ENCODE data around the gene GP1BB. TPM values are rescaled to one million over a fixed set of nuclear protein-coding genes. Genes with fewer than 3 reads are reported as not detected.

Gene GP1BB
- total RNA-seq, 3 donors from 2014 or later (not counting 1 experiment from before 2014, with no cell fraction given), result 0.39 to 7.8 (median 4.2) TPM

DNA sequence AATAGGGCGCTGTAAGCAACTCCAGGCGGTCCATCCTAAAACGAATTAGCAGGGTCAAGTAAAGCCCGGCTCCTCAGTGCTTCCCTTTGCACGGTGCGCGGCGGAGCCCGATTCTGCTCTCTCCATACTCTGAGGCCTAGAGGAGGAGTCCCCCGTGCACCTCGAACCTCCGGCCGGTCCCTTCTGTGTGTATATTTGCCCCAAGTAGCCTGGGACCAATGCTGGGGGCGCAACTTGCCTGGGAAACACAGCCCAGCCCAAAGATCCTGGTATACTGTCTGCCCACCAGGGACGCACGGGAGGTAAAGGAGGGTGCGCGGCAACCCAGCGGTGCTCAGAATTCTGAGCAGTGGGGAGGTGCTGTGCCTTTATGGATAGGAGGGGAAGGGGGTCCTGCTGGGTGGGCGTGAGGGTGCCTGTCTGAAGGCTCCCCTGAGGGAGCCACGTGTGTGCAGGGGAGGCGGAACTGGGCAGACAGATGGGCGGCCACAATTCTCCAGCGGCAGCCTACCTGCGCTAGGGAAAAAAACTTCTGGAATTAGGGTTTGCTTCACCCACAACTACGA, 32.5 kb downstream of the GP1BB start:
- peaks cover 12 to 21% of the 10 kb centered on the region in 2 donors for H3K4me1 Mint-ChIP-seq
- H3K27me3 Mint-ChIP-seq (ENCODE audit: low read depth in 2 of 2), result peaks cover 42 to 49% of the 10 kb centered on the region in 2 donors
- ATAC-seq (no peak), DNase-seq (no peak)
- no peaks in the 10 kb centered on the region for H3K36me3 Mint-ChIP-seq
- TF ChIP-seq, protein P1, sequence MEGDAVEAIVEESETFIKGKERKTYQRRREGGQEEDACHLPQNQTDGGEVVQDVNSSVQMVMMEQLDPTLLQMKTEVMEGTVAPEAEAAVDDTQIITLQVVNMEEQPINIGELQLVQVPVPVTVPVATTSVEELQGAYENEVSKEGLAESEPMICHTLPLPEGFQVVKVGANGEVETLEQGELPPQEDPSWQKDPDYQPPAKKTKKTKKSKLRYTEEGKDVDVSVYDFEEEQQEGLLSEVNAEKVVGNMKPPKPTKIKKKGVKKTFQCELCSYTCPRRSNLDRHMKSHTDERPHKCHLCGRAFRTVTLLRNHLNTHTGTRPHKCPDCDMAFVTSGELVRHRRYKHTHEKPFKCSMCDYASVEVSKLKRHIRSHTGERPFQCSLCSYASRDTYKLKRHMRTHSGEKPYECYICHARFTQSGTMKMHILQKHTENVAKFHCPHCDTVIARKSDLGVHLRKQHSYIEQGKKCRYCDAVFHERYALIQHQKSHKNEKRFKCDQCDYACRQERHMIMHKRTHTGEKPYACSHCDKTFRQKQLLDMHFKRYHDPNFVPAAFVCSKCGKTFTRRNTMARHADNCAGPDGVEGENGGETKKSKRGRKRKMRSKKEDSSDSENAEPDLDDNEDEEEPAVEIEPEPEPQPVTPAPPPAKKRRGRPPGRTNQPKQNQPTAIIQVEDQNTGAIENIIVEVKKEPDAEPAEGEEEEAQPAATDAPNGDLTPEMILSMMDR (IDR thresholded peaks at IDR 0.05), result no peak
- H3K9me3 Mint-ChIP-seq, result no peaks in the 10 kb centered on the region
- 8% methylated on average over 26 of the region's 26 CpGs for WGBS (ENCODE audit: insufficient coverage)
- H3K4me3 Mint-ChIP-seq, result no peak overlapping the region
- Histone ChIP-seq H3K4me3 (ENCODE audit: low read length) (no peak overlapping the region), H3K27ac (ENCODE audit: low read length) (no peak overlapping the region), H3K9me3 (ENCODE audit: control insufficient read depth, insufficient read depth, low read length) (no peaks in the 10 kb centered on the region), H3K27me3 (ENCODE audit: control insufficient read depth, insufficient read depth, low read length) (peaks cover 35% of the 10 kb centered on the region), H3K36me3 (ENCODE audit: control insufficient read depth, insufficient read depth, low read length) (no peaks in the 10 kb centered on the region), H3K4me1 (ENCODE audit: control insufficient read depth, insufficient read depth, low read length) (peaks cover 26% of the 10 kb centered on the region)
- H3K27ac Mint-ChIP-seq, result no peak overlapping the region
- intact Hi-C loops (cut with micrococcal nuclease), result no loop called here

DNA sequence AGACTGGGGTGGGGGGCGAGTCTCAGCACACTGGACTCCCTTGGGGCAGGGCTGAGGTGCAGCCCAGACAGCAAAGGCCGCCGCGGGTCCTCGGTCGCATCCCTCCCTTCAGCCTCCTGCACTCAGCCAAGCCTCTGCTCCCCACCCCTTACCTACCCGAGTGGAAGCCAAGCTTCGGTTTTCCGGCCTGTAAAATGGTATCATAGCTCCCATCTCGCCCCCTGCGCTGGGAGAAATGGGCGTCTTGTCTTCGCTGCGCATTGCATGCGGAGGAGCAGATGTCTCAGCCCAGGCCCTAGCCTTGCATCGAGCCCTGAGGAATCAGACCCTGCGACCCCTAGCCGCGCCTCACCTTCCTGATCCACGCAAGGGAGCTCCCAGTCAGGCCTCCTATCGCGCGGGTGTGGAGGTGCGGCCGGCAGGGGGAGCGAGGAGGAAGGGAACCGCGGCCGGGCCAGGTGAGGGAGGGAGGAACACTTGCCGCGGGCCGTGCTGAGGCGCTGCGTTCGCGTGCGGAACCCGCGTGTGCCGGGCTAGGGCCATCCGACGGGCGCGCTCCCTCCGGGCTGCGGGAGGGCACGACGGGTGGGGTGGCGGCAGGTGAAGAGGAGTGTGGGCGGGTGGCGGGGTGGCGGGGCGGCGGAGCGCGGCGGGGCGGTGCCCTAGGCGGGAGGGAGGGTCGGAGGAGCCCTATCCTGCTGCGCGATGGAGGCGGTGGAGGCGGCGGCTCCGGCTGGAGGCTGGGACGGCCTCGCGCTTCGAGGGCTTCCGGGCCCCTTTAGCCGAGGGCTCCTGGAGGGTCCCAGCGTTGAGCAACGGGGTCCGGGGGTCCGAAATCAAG, 33.2 kb downstream of the GP1BB start:
- Mint-ChIP-seq H3K27ac (no peak overlapping the region), H3K27me3 (ENCODE audit: low read depth in 2 of 2) (peaks cover 42 to 50% of the 10 kb centered on the region in 2 donors), H3K4me3 (peak overlapping the region; percentile 63), H3K9me3 (no peaks in the 10 kb centered on the region), H3K36me3 (no peaks in the 10 kb centered on the region), H3K4me1 (peaks cover 12 to 21% of the 10 kb centered on the region in 2 donors)
- DNase-seq (peak in 1 of 2 donors; percentile 82), ATAC-seq (peak in 2 of 3 donors; percentile 36 to 59)
- WGBS (ENCODE audit: insufficient coverage), result 4% methylated on average over 76 of the region's 76 CpGs
- peaks cover 26% of the 10 kb centered on the region for H3K4me1 ChIP-seq (ENCODE audit: control insufficient read depth, insufficient read depth, low read length)
- H3K27me3 ChIP-seq (ENCODE audit: control insufficient read depth, insufficient read depth, low read length), result peaks cover 35% of the 10 kb centered on the region
- intact Hi-C loops (cut with micrococcal nuclease), result no loop called here
- H3K36me3 ChIP-seq (ENCODE audit: control insufficient read depth, insufficient read depth, low read length), result no peaks in the 10 kb centered on the region
- TF ChIP-seq, protein P1 (IDR thresholded peaks at IDR 0.05), result no peak
- peak overlapping the region; percentile 14 for H3K4me3 ChIP-seq (ENCODE audit: low read length)
- H3K27ac ChIP-seq (ENCODE audit: low read length), result no peak overlapping the region
- no peaks in the 10 kb centered on the region for H3K9me3 ChIP-seq (ENCODE audit: control insufficient read depth, insufficient read depth, low read length)

DNA sequence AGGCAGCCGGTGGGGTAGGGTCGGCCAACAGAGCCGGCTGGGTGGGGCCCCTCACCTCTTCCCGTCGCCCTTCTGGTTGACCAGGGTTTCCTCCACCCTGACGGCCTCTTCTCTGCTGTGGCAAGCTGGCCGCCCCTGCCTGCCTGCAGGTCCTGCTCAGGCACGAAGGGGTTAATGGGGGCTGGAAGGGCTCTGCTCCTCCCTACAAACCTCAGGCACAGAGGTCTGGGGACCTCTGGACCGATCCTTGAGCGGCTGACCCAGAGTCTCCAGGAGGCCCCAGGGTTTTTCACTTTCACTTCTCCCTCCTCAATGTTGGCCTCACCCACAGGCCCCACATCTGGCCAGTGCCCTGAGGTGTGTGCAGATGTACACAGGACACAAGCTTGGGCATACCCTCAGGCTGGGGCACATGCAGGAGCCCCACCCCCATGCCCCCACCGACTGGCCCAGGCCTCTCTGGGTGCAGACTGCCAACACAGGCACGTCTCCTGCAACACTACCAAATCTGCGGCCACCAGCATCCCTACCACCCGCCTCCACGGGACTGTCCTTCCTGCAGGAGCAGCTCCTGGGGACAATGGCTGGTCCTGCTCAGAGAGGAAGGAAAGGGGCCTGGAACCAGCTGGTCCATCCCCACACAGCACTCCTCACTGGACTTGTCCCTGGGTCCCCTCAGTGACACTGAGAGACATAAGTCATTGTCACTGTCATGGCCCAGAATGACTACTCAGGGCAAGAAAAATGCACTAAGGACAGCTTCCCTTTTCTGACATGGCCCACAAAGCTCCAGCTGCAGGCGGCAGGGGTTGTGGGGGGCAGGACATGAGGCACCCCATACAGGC, 34.0 kb downstream of the GP1BB start:
- Histone ChIP-seq H3K36me3 (ENCODE audit: control insufficient read depth, insufficient read depth, low read length) (no peaks in the 10 kb centered on the region), H3K27me3 (ENCODE audit: control insufficient read depth, insufficient read depth, low read length) (peaks cover 38% of the 10 kb centered on the region), H3K4me3 (ENCODE audit: low read length) (peak overlapping the region; percentile 14), H3K9me3 (ENCODE audit: control insufficient read depth, insufficient read depth, low read length) (no peaks in the 10 kb centered on the region), H3K27ac (ENCODE audit: low read length) (no peak overlapping the region), H3K4me1 (ENCODE audit: control insufficient read depth, insufficient read depth, low read length) (peaks cover 26% of the 10 kb centered on the region)
- Mint-ChIP-seq H3K4me3 (peak overlapping the region; percentile 63), H3K27ac (no peak overlapping the region), H3K4me1 (peaks cover 12 to 21% of the 10 kb centered on the region in 2 donors), H3K36me3 (no peaks in the 10 kb centered on the region), H3K9me3 (no peaks in the 10 kb centered on the region), H3K27me3 (ENCODE audit: low read depth in 2 of 2) (peaks cover 47 to 58% of the 10 kb centered on the region in 2 donors)
- intact Hi-C loops (cut with micrococcal nuclease), result no loop called here
- 20% methylated on average over 16 of the region's 16 CpGs for WGBS (ENCODE audit: insufficient coverage)
- TF ChIP-seq, protein P1 (IDR thresholded peaks at IDR 0.05), result no peak
- DNase-seq, result peak in 1 of 2 donors; percentile 12
- ATAC-seq, result no peak
